Globus pallidus (tissue), 1 donor: ENCODE measurements around the gene EFEMP2.
A peak's percentile ranks its signal among the peaks of the same experiment; 100 is the strongest.

ENCODE experiments used
- DNase-seq: peaks from one replicate; pipeline ENCODE4 v3.0.0-alpha.2; 2015; ENCODE audit warnings: low spot score

The EFEMP2 gene

DNA sequence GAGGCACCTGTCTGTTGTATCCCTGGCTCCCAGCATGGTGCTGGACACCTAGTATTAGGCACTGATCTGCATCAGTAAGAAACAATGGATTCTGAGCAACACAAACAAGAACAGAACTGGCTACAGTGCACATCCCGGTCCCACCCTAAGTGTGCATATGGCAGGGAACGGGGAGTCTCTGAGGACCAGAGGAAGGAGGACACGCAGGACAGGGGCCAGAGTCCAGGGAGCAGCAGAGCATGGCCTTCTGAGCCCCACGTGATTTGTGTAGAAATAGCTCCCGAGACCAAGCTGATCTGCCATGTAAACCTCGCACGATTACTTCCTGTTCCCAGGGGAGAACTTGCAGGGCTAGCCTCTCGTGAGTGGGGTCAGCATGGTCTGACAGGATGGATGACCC lies 51.5 kb downstream of the EFEMP2 start:
- DNase-seq, result no peak

DNA sequence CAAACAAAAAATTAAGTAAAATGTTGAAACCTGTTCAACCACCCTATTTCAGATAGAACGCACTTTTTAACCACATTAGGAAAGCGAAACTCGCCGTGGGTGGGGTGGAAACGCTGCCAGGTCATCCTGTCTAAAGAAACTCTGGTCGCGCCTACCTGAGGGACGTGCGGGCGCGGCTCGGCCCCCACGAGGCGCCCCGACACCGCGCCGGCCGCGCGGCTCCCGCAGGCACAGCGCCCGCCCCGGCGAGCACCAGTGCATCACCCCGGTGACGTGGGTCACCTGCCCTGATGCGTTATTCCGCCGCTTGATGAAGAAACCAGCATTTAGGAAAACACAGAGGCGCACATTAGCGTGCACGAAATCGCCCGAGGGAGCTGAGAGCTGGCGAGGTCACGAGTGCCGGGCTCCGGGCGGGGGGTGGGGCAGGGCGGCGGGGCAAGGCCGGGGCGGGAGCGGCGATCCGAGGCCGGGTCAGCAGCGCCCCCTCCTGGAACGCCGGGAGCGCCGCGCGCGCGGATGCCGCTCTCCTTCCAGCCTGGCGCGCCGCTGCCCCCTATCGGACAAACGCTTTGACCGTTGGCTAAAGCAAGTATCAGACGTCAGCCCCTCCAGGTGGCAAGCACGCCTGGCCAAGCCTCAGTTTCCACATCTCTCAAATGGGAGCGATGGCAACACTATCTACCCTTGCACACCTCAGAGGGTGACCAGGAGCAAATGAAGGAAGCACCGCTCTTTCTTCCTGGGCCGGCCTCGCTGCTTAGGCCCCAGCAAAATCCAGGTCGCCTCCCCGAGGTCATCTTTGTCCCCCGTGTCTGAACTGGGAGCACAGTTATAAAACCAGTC lies 54.5 kb downstream of the EFEMP2 start:
- DNase-seq, result peak; percentile 89

DNA sequence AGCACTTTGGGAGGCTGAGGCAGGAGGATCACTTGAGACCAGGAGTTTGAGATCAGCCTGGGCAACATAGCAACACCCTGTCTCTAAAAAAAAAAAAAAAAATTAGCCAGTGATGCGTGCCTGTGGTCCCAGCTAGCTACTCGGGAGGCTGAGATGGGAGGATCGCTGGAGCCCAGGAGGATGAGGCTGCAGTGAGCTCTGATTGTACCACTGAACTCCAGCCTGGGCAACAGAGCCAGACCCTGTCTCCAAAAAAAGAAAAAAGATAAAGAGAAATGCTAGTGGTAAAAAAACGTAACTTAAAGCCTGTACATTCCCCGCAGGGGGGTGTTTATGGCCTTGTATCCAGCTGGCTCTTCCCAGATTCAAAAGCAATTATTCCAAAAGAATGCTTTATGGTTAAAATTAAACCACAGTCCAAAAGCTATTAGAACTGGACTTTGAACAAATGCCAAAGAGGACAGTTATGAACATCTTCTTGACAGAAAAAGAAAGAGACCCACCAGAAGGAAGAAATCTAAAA lies 55.2 kb downstream of the EFEMP2 start:
- DNase-seq, result peak; percentile 17

DNA sequence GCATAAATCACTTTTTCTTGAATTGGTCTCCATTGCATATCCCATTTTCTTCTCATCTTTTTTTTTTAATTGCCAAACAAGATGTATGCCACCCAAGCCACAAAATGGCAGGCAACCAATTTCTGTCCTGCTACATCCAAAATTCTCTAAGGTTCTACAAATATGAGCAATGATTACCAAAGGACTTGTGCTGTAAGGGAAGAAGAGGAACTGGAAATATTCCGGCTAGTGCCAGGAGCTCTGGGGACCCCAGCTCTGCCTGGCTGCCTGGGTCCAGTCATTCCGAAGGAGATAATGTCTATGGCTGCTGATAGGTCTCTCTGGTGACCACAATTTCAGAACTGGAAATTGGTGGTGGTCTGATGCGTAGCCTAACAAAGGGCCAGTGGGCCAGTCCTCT lies 55.9 kb downstream of the EFEMP2 start:
- DNase-seq, result no peak
